SKM-1 (cell line): ENCODE measurements around the gene APLN.

Experiments used
- DNase-seq: peaks from one replicate; lab custom pipeline; 2025; ENCODE audit not compliant: unreplicated experiment; lab: John Stamatoyannopoulos, UW

Gene APLN

GRCh38 chrX:129661369-129661768 lies 6.6 kb upstream of the APLN start:
- no peak for DNase-seq

DNA sequence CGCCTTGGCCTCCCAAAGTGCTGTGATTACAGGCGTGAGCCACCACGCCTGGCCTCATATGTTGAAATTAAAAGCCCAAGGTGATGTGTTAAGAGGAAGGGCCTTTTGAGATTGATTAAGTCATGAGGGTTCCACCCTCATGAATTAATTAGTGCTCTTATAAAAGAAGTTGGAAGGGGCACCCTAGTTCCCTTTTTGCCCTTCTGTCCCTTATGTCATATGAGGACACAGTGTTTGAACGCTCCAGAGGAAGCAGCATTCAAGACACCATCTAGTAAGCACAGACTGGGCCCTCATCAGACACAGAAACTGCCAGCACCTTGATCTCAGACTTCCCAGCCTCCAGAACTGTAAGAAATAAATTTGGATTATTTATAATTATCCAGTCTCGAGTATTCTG lies 5.1 kb upstream of the APLN start:
- no peak for DNase-seq

DNA sequence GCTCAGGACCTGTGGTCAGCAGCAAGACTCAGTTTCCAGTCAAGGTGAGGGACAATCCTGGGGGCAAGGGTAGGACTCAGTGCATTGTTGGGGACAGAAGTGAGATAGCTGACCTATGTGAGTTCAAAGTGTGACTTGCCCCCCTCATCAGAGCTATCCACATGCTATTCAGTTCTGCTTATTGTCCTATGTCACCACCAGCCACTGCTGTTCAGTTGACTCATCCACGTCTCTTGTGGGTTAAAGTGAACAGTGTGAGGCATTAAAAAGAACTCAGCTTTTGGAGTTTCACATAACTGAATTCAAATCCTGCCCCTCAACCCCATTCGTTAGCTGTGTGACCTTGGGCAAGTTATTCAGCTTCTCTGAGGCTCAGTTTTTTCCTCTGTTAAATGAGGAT lies 4.4 kb upstream of the APLN start:
- no peak for DNase-seq

DNA sequence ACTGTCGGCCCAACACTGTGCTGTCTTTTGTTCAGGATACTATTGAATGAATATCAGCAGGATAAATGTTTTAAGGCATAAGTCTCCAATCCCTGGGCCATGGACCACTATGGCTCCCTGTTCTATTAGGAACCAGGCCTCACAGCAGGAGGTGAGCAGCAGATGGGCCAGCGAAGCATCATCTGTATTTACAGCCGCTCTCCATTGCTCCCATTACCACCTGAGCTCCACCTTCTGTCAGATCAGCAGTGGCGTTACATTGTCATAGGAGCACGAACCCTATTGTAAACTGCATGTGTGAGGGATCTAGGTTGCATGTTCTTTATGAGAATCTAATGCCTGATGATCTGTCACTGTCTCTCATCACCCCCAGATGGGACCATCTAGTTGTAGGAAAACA lies 3.7 kb upstream of the APLN start:
- no peak for DNase-seq

DNA sequence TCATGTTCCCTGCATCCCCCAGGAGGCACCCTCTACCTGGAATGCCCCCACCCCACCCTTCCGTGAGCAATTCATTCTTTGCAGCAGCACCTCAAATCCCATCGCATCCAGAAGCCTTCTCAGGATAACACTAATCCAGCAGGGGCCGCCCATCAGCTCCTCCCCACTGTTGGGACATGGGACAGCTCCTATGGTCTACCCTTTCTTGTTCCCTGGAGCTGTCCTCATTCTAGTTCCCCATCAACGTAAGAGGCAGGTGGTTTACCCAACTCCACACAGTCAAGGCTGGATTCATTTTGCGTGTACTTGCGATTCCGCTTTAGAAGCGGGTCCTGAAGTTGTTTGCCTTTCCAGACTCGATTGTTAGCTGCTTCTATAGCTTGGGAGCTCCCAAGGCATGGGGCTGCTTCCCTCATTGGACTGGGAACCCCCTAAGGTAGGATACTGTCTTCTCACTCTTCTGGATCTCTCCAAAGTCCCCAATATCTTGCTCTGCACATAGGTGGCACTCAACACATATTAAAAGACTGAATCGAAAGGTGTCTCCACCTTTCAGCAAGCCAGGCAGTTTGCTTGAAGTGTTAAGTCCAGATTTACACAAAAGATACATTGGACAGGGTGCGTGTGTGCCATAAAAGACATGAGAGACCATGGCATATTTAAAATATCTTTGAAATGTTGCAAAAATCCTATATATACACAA lies 942 bp upstream of the APLN start:
- no peak for DNase-seq

GRCh38 chrX:129653971-129654651 lies 645 bp downstream of the APLN start:
- DNase-seq = no peak

- no peak for DNase-seq
Measured at GRCh38 chrX:129653181-129653970, 1.4 kb downstream of the APLN start.

- DNase-seq = no peak
Measured at GRCh38 chrX:129652565-129653169, 2.1 kb downstream of the APLN start.

DNA sequence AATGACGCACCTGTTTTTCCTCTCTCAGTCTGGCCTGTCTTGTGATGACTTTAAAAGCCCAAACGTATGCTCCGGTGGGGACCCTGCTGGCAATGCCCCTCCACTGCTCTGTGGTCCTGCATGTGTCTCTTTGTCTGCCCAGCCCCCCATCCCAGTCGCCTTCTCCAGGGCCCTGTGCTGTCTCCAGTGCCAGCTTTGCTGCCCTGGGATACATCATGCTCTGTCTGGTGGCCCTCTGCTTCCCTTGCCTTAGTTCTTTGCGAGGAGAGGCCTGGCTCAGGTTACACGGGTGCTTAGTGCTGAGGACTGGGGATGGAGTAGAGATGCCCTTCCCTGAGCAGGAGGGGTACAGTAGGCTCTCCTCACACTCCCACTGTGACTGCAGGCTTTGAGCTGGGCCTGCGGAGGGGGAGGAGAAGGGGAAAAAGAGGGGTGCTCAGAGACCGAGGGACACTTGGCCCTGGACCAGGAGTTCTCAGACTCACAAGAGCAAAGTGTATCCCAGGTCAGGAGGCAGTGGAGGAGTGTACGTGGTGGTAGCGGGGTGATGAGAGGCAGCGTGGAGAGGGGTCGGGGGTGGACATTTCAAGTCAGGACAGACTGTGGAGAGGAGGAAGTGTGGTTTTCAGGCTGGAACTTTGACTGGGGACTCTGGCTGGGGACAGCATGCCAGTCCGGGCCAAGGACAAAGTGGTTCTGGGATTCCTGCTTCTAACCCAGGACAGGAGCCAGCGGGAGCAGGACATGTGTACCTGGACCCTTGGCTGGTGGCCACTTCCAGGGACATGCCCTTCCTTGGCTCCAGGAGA lies 2.8 kb downstream of the APLN start:
- no peak for DNase-seq

- DNase-seq = no peak
Measured at GRCh38 chrX:129650821-129651510, 3.8 kb downstream of the APLN start.

- DNase-seq = no peak
Measured at GRCh38 chrX:129650183-129650689, 4.5 kb downstream of the APLN start.

DNA sequence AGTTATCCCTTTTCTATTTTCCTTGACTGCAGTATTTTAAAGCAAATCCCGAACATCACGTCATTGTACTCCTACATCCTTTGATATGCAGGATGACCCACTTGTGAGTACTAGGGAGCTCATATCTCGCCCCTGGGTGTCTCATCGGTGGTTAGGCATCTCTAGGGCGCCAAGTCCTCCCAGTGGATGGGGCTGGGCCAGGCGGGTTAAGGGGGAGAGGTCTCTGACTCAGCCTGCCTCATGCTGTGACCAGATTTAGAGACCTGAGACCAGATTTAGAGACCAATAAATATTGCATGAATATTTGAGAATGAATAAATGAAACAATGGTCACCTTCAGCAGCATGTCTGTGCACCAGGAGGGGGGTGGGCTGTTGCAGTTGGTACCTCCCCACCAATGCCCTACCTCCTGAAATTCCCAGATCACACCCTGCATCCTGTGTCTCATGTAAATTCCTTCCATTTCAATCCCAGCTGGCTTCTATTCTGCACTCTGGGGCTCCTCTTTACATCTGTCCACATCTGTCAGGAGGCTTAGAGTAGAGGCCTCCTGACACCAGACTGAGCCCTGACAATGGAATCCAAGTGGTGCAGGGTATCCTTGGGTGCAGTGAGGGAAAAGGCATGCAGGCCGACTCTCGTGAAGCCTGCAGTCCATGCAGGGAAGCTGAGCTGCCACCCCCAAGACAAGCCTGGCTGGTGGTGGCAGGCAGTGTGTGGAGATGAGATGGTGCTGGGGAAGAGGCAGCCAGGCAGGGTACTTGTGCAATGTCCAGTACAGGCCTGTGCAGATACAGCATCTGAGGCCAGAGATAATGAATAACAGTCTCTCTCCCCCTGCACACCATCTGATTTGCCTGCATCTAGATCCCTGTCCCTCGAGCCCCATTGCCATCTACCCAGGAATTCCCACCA lies 5.2 kb downstream of the APLN start:
- no peak for DNase-seq

DNA sequence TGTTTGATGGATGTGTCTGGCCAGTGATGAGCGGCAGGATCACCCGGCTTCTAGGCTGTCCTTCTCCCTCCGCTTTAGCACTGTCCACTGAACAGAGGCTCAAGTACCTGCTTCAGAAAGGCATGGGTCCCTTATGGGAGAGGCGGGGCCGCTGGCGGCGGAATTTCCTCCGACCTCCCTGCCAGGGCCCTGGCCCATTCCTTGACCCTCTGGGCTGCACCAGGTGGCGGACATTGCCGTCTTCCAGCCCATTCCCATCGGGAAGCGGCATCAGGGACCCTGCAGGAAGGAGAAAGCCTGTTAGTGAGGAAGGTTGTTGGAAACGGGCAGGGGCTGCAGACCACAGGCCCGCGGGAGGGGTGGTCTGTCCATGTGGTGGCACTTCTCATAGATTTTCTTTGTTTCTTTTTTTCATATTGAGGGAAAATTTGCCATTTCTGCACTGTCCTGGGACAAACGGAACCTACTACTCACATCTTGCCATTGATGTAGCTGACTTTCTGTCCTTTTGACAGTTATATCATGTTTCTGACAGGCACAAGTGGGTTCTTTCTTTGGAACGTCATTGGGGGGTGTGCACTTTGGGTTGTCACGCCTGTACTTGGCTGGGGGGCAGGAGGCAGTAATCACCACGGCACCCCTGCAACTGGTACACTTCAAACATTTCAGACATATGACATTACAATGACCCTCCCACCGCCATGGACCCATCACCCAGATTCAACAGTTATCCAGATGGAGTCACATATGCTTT lies 6.1 kb downstream of the APLN start:
- DNase-seq = no peak

- no peak for DNase-seq
Measured at GRCh38 chrX:129647418-129648410, 7.0 kb downstream of the APLN start.

DNA sequence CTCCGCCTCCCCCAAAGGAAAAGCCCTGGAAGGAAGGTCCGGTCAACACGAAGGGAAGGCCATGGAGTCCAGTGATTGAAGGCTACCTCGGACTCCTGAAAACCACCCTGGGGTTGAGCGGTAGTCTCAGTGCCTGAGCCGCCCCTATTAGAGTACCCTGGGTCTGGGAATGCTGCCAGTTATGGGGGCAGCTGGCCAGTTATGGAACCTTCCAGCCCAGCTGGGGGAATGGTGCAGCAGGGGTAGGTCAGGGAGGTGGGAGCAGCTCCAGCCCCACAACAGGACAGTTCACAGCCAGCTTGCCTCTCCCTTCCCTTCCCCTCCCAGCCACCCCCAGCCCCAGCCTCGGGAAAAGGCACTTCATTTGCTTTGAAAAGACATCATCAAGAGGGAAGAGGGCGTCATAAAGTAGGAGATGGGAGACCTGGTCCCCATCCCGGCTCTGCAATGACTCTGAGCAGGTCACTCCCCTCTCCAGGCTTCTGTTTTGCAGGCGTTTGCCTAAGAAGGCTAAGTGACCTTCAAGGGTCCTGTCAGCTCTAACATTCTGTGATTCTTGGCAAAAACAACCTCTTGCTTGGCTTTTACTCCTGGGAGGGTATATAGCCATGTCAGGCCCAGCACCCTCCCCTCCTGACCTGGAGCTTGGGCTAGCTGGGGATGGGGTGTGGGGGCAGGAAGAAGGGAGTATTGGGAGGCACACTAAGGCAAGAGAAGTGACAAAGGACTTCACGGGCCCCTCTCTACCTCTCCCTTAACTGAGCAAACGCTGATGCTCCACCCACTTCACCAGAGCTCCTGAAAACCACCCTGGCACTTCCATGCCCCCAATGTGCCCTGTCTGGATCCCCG lies 8.0 kb downstream of the APLN start:
- DNase-seq = no peak

DNA sequence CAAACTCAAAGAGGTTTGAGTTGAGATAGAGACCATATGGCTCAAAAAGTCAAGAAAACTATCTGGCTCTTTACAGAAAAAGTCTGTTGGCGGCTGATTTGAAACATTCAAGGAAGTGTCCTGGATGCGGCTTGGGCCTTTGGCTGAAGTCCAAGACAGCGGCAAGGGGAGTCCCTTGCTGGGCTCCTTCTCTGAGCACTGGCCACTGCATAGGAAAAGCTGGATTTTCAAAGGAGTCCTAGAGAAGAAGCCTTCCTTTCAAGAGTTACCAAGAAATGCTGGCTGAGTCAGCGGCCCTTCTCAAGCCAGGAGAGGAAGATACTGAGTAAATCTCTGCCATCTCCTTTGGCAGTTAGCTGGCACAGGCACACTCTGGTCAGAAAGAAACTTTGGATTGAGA lies 12.1 kb downstream of the APLN start:
- no peak for DNase-seq
